HG03039 (cell line): ENCODE data around the gene STX11.
"Not testable (repeated sequence)": the region's sequence is repeated elsewhere in the genome, so short reads cannot be mapped to it uniquely, and the experiment has no call there.

ENCODE experiments used
- ATAC-seq: cut with Tn5 transposase; IDR thresholded peaks from one replicate; pipeline ENCODE4 v1.9.1; 2021; ENCODE audit warnings: mild to moderate bottlenecking, moderate library complexity; ENCODE audit not compliant: unreplicated experiment

STX11 gene

GRCh38 chr6:144149894-144150709 is at the start of gene STX11:
Gene STX11 (plus strand): TSS chr6:144150517. CDS start chr6:144186628, 36,111 bp downstream.
- peak; percentile 62 for ATAC-seq

GRCh38 chr6:144103026-144103563 is 47.2 kb upstream of the STX11 start:
- no peak for ATAC-seq

GRCh38 chr6:144104488-144104887 is 45.8 kb upstream of the STX11 start:
- no peak for ATAC-seq

GRCh38 chr6:144104898-144105487 is 45.3 kb upstream of the STX11 start:
- peak; percentile 68 for ATAC-seq

GRCh38 chr6:144106206-144106605 is 44.1 kb upstream of the STX11 start:
- ATAC-seq = no peak

- no peak for ATAC-seq
Measured at GRCh38 chr6:144110210-144110609, 40.1 kb upstream of the STX11 start.

- no peak for ATAC-seq
Measured at GRCh38 chr6:144113366-144113765, 37.0 kb upstream of the STX11 start.

GRCh38 chr6:144115219-144115618 is 35.1 kb upstream of the STX11 start:
- no peak for ATAC-seq

- ATAC-seq = no peak
Measured at GRCh38 chr6:144119376-144119775, 30.9 kb upstream of the STX11 start.

- no peak for ATAC-seq
Measured at GRCh38 chr6:144122861-144123260, 27.5 kb upstream of the STX11 start.

GRCh38 chr6:144123421-144123820 is 26.9 kb upstream of the STX11 start:
- ATAC-seq = no peak

GRCh38 chr6:144123836-144124235 is 26.5 kb upstream of the STX11 start:
- ATAC-seq = no peak

- no peak for ATAC-seq
Measured at GRCh38 chr6:144127097-144127496, 23.2 kb upstream of the STX11 start.

GRCh38 chr6:144129469-144129868 is 20.8 kb upstream of the STX11 start:
- no peak for ATAC-seq

- ATAC-seq = peak; percentile 60
Measured at GRCh38 chr6:144131248-144131709, 19.0 kb upstream of the STX11 start.

GRCh38 chr6:144132167-144132690 is 18.1 kb upstream of the STX11 start:
- not testable (repeated sequence) for ATAC-seq

- ATAC-seq = no peak
Measured at GRCh38 chr6:144133225-144133821, 17.0 kb upstream of the STX11 start.

- ATAC-seq = no peak
Measured at GRCh38 chr6:144134176-144134575, 16.1 kb upstream of the STX11 start.

- ATAC-seq = no peak
Measured at GRCh38 chr6:144134737-144135136, 15.6 kb upstream of the STX11 start.

- no peak for ATAC-seq
Measured at GRCh38 chr6:144138542-144138941, 11.8 kb upstream of the STX11 start.

GRCh38 chr6:144139817-144140216 is 10.5 kb upstream of the STX11 start:
- no peak for ATAC-seq
